T-helper 2 cell treated with Interferon-gamma antibody and Interleukin-4, amounts not matched to agents 100 ng/mL and 5 ng/mL, for 36 hours (primary cell): Measurements from ENCODE around the gene ZBTB42. TPM values are rescaled to one million over a fixed set of nuclear protein-coding genes. Genes with fewer than 3 reads are reported as not detected.
"Not testable (repeated sequence)": the region's sequence is repeated elsewhere in the genome, so short reads cannot be mapped to it uniquely, and the experiment has no call there.

Experiments used
- intact Hi-C: fragments of 100-400 bp; cut with micrococcal nuclease; formaldehyde crosslinking; loops from one replicate; pipeline ENCODE4 v1.15.1; 2023
- total RNA-seq: library from RNA; stranded (reverse); gene quantifications from 2 replicates; pipeline ENCODE4 v1.2.3, GENCODE V29; 2022

Gene ZBTB42
- total RNA-seq, 1 donor from 2014 or later = 5.4 TPM

DNA sequence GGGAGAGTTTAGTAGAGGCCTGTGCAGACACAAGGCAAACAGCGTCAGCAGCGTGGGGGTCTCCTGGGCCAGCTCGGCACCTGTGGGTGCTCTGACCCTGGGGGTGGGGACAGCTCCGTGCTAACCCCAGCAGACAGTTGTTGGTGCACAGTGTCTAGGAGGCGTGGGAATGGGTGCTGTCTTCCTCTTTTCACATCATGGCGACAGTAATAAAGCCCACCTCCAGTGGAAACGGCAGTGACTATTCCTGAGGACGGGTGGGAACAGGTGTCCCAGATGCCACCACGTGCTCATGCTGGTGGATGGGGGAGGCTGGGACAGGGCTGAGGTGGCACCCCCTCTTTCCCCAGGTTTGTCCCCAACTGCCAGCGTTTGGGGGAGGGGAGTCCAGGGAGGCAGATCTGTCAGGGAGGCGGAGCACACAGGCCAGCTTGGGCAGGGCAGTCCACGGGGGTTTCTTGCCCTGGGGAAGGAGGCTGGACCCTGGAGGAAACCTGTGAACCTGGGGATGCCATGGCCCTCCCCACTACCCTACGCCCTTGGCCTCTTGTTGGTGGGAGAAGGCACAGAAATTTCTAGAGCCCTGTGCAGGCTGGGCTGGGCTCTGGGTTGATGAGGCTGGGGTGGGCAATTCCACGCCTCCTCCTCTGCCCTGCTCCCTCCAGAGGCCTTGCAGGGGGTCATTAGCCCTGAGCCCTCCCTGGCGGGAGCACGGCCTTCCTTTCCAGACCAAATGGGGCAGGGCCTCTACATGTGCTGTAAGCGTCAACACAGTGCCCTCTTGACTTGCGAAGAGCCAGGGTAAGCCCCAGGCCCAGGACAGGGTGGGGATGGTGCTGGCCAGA is 3.8 kb downstream of the ZBTB42 start:
- intact Hi-C loops = no loop called here

DNA sequence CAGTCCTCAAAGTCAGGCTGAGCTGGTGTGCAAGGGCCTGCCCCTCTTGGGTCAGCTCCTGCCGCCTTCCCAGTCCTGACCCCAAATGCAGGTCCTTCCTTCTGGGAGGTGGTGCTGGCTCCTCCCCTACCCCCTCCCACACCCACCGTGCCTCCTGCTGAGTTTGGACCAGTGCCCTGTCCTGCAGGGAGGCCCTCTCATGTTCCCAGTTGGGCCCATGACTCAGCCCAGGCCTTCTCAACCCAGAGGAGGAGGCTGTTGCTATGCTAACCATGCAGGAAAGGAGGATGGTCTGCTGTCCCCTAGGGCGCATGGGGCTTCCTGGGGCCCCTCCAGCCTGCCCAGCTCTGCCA is 4.4 kb downstream of the ZBTB42 start:
- intact Hi-C loops = no loop called here

DNA sequence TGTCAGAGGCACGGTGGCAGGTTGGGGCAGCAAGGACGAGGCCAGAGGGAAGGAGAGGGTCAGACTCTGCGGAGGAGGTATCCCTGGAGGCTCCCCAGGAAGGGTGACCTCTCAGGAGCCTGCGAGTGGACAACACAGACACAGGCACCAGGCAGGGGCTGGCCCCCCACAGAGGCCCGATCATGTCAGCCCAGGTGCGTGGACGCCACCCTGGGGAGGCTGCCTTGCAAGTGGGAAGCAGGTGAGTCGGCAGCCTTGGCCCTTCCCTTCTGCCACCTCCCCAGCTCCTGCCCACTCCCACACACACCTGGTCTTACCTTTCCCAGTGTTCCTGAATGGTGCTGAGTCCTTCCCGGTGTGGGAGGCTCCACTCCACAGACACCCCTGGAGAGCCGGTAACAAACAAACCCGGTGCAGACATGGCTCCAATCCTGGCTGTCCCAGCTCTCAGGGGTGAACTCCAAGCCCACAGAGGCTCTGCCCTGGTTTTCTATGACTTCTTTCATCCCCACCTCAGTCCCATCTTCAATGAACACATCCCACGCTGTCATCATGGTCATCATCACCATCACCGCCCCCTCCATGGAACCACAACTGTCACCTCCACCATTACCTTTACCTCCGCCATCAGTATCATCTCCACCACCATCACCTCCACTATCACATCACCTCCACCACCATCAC is 5.2 kb downstream of the ZBTB42 start:
- intact Hi-C loops = no loop called here

- intact Hi-C loops = no loop called here
Measured at GRCh38 chr14:104806625-104807465, 5.9 kb downstream of the ZBTB42 start.

DNA sequence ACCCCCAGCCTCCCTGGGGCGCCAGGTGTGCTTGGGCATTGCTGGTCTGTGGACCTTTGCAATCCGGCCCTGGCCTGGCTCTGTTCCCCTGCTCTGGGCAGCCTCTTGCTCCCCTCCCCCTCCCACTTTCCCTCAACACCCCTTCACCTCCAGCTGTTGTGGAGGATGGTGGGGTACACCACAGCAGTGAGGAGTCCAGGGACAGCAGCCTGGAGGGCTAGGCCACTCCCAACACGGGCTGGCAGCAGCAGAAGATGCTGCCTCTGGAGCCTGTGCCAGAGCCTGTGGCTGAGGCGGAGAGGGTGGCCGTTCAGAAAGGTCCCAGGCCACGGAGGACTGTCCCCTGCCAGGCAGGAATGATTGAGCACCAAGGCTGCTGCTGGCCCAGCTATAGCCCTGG is 7.6 kb downstream of the ZBTB42 start:
- intact Hi-C loops = no loop called here

DNA sequence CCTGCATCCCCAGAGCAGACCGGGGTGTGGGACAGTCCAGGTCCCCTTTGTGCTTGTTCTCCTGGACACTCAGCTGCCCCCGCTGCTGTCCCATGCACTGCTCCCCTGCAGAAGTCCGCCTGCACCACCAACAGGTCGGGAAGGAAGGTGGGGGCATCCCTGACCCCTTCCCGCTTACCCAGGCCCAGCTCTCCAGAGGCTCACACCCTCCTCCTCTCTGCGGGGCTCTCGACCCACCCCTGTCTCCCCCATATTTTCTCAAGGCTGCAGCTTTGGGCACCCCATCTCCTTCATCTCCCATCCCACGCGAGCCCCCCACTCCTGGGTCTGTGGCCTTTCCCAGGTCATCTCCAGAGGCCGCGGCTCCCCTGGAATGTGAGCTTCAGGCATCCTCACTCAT is 9.4 kb downstream of the ZBTB42 start:
- intact Hi-C loops = no loop called here

- intact Hi-C loops = no loop called here
Measured at GRCh38 chr14:104813286-104813685, 12.4 kb downstream of the ZBTB42 start.

DNA sequence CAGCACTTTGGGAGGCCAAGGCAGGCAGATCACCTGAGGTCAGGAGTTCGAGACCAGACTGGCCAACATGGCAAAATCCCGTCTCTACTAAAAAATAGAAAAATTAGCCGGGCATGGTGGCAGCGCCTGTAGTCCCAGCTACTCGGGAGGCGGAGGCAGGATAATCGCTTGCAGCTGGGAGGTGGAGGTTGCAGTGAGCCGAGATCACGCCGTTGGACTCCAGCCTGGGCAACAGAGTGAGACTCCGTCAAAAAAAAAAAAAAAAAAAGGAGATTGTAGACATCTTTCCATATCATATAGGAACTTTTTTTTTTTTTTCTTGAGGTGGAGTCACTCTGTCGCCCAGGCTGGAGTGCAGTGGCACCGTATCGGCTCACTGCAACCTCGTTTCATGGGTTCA is 13.8 kb downstream of the ZBTB42 start:
- intact Hi-C loops = not testable (repeated sequence)

- intact Hi-C loops = no loop called here
Measured at GRCh38 chr14:104816616-104816884, 15.6 kb downstream of the ZBTB42 start.

DNA sequence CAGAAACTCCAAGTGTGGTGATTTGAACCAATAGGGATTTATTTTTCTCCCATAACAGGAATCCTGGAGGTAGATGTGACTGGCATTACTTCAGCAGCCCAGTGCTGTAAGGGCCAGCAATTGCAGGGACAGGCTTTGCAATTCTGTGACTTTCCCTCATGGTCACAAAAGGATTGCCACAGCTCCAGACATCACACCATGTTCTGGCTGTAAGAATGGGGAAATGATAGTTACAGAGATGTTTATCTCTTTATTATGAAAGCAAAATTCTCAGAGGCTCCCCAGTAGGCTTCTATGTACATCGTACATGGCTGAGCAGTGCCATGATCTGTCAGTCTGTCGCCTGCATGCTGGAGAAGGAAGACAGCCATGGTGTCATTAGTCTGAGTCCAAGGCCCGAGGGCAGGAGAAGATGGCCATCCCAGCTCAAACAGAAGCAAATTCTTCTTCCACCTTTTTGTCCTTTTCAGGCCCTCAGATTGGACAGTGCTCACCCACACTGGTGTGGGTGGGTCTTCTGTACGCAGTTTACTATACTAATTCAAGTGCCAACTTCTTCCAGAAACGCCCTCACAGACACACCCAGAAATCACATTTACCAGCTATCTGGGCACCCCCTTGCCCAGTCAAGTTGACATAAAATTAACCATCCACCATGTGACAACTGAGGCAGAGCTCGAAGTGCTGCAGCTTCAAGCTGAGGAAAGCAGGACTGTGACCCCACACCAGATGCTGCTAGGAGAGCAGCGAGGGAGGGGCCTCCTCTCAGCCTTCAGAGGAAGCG is 17.2 kb downstream of the ZBTB42 start:
- intact Hi-C loops = no loop called here

DNA sequence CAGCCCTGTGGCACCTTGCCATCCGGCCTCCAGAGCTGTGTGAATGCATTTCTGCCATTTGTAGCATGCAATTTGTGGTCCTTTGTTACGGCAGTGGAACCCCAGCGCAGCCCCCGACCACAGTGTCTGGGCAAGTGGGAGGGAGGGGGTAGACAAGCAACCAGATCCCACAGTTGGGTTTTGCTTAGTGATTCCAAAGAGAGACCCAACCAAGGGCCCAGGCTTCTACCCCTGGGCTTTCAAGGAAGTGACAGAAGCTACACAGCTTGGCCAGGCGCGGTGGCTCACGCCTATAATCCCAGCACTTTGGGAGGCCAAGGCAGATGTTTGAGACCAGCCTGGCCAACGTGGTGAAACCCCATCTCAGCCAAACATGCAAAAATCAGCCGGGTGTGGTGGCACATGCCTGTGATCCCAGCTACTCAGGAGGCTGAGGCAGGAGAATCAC is 17.8 kb downstream of the ZBTB42 start:
- intact Hi-C loops = no loop called here

DNA sequence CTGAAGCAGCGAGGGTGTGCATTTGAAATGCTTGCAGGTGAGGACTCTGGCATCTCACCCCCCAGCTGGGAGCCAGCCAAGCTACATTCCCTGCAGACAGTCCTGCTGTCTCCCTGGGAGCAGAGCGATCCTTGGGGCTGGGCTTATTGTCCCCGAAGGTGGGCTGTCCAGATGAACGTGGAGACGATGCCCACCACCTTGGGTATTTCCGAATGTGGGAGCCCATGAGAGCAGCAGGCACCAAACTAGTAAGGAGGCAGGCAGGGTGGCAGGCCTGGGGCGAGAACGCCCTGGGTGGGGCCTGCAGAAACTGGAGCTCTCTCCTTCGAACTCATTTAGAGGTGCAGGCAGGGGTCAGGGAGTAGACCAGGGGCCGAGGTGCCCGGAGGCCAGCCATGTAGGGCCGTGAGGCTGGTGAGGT is 18.5 kb downstream of the ZBTB42 start:
- intact Hi-C loops = no loop called here

GRCh38 chr14:104820669-104821228 is 19.8 kb downstream of the ZBTB42 start:
- intact Hi-C loops = no loop called here

- intact Hi-C loops = no loop called here
Measured at GRCh38 chr14:104821229-104821945, 20.5 kb downstream of the ZBTB42 start.

- intact Hi-C loops = no loop called here
Measured at GRCh38 chr14:104821971-104822608, 21.2 kb downstream of the ZBTB42 start.

DNA sequence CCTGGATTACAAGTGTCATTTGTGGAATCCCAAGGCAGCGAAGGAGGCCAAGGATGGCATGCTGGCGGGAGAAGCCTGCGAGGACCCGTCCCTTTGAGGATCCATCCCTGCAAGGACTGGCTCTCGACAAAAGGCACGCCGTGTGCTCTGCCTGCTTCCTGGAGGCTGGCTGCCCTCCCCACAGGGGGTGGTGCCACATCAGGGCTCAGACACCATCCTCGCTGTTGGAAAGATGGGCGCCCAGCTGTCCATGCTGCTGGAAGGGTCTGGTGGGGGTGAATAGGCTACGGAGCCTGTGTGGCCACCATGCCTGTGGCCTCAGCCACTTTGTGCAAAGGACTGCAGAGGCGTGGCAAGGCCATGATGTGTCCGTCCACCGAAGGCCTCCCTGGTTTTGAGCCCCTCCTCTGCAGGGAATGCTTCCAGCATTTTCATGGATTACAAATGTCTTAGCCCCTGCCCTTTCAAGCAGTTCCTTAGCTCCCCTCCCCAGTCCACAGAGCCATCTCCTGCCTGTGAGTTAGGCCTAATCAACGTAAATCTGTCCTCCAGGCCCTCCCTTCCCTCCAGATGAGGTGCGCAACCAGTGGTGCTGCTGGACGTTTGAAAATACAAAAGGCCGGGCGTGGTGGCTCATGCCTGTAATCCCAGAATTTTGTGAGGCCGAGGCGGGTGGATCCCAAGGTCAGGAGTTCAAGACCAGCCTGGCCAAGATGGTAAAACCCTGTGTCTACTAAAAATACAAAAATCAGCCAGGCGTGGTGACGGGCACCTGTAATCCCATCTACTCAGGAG is 22.1 kb downstream of the ZBTB42 start:
- intact Hi-C loops = no loop called here

GRCh38 chr14:104824353-104824997 is 23.6 kb downstream of the ZBTB42 start:
- intact Hi-C loops = no loop called here

DNA sequence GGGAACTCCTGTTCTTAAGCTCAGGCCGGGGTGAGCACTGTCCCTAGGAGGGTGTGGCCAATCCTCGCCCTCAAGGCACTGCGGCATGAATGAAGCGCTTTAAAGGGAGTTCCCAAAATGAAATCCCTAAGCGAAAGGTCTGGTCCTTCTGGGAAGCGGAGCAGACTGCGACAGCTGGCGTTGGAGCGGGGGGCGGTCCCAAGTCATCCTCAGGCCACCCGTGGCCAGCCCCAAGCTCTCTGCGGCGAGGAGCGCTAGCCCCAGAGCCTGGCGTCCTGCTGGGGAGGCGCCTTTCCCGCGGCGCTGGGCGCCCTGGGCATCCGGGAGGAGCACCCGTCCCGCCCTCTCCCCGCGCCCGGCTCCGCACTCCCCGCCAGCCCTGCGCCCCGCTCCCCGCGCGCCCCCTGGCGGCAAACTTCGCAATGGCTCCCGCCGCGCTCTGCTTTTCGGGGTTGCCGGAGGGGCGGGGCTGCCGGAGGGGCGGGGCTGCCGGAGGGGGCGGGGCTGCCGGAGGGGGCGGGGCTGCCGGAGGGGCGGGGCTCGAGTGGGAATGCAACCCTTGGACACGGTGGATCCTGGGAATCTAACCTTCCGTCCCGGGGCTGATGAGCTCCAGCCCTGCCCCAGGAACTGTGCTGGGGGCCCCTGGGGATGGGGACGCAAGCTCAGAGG is 25.4 kb downstream of the ZBTB42 start:
- intact Hi-C loops = loop anchor here (1.0 to 2.0 kb wide), 3 partner anchors 26 to 58 kb away; partner anchors contain the start of gene CEP170B
